Keratinocyte (primary cell): ENCODE data around the gene DBNDD2. TPM values are rescaled to one million over a fixed set of nuclear protein-coding genes. Genes with fewer than 3 reads are reported as not detected.

Source experiments
- DNase-seq: peaks from one replicate; pipeline ENCODE4 v3.0.0-alpha.2; 2011; ENCODE audit warnings: low read depth, missing footprints, low spot score
- FAIRE-seq: peaks from 2 replicates; lab custom pipeline; 2011; peaks lifted over from hg19 to GRCh38; lab: Jason Lieb, UNC
- H2AFZ ChIP-seq: 2 replicates; pipeline ENCODE4 v1.6.0; 2012; ENCODE audit warnings: low read length, control low read depth, inconsistent platforms; ENCODE audit not compliant: control insufficient read depth
- H3K27ac ChIP-seq: 2 replicates; pipeline ENCODE4 v1.5.1; 2011; ENCODE audit warnings: low read length; ENCODE audit not compliant: control insufficient read depth, insufficient read depth
- H3K27me3 ChIP-seq: 3 replicates; pipeline ENCODE4 v1.6.0; 2011; ENCODE audit warnings: low read length; ENCODE audit not compliant: control insufficient read depth, insufficient read depth; ENCODE audit errors: extremely low read depth
- H3K36me3 ChIP-seq, 2 experiments: 2 replicates in 1 of 2; 3 replicates in 1 of 2; pipeline ENCODE4 v1.5.1; 2011; ENCODE audit warnings: low read length in 2 of 2, mild to moderate bottlenecking in 1 of 2; ENCODE audit not compliant: control insufficient read depth in 2 of 2, insufficient read depth in 2 of 2; ENCODE audit errors: extremely low read depth in 1 of 2
- H3K4me1 ChIP-seq: 3 replicates; pipeline ENCODE4 v1.5.1; 2011; ENCODE audit warnings: low read length; ENCODE audit not compliant: control insufficient read depth, insufficient read depth; ENCODE audit errors: extremely low read depth
- H3K4me2 ChIP-seq: 3 replicates; pipeline ENCODE4 v1.6.0; 2011; ENCODE audit warnings: low read depth, low read length; ENCODE audit not compliant: control insufficient read depth, insufficient read depth; ENCODE audit errors: extremely low read depth
- H3K4me3 ChIP-seq, 3 experiments: fragments of 200-600 bp in 1 of 3; sonication (generic) in 1 of 3; 2 replicates in 2 of 3; 3 replicates in 1 of 3; pipeline ENCODE4 v1.5.1; 2011 to 2016; ENCODE audit warnings: low read length in 3 of 3, mild to moderate bottlenecking in 3 of 3, control low read depth in 2 of 3, inconsistent platforms in 1 of 3, low read depth in 1 of 3, mixed read lengths in 1 of 3, mixed run types in 1 of 3, moderate library complexity in 1 of 3; ENCODE audit not compliant: control insufficient read depth in 2 of 3, insufficient read depth in 2 of 3; ENCODE audit errors: extremely low read depth in 1 of 3
- H3K79me2 ChIP-seq: 2 replicates; pipeline ENCODE4 v1.6.0; 2012; ENCODE audit warnings: low read length; ENCODE audit not compliant: control insufficient read depth, insufficient read depth
- H3K9ac ChIP-seq: 3 replicates; pipeline ENCODE4 v1.6.0; 2011; ENCODE audit warnings: low read length; ENCODE audit not compliant: control insufficient read depth, insufficient read depth; ENCODE audit errors: extremely low read depth
- H3K9me1 ChIP-seq: 3 replicates; pipeline ENCODE4 v1.6.0; 2011; ENCODE audit warnings: low read length; ENCODE audit not compliant: control insufficient read depth, insufficient read depth; ENCODE audit errors: extremely low read depth
- H3K9me3 ChIP-seq: 2 replicates; pipeline ENCODE4 v1.5.1; 2012; ENCODE audit warnings: low read depth, low read length; ENCODE audit not compliant: control insufficient read depth
- H4K20me1 ChIP-seq: 3 replicates; pipeline ENCODE4 v1.6.0; 2011; ENCODE audit warnings: low read length; ENCODE audit not compliant: control insufficient read depth, insufficient read depth; ENCODE audit errors: extremely low read depth
- EZH2 ChIP-seq: IDR thresholded peaks from one replicate; pipeline ENCODE4 v1.6.1; 2012; ENCODE audit warnings: inconsistent platforms, mild to moderate bottlenecking, low read length, moderate library complexity
- dilution Hi-C: fragments of 300-500 bp; cut with MboI; formaldehyde crosslinking; loops from one replicate; pipeline ENCODE4 v1.7.0; 2020; ENCODE audit warnings: low sequenced_read_pairs; ENCODE audit not compliant: extremely low pct_ligation_motif_present
- polyA plus RNA-seq, 5 experiments: library from polyadenylated mRNA; depleted of rRNA in 3 of 5; stranded (reverse) in 3 of 5; stranded (forward) in 1 of 5; unstranded in 1 of 5; fragments of >200 nt; gene quantifications; 1 replicate in 1 of 5; 2 replicates in 3 of 5; 3 replicates in 1 of 5; pipeline versions ENCODE4 v1.2.1 to v1.2.3, GENCODE V29; 2011 to 2012; ENCODE audit warnings: missing spikeins in 2 of 5, low read depth in 1 of 5, low replicate concordance in 1 of 5
- TF ChIP-seq, protein P1 (sequence below), 3 experiments: IDR thresholded peaks in 1 of 3; conservative IDR thresholded peaks in 1 of 3; optimal IDR thresholded peaks in 1 of 3; 2 replicates in 2 of 3; 3 replicates in 1 of 3; pipeline versions ENCODE3 to v1.5.1; 2011; ENCODE audit warnings: low read length in 3 of 3, mild to moderate bottlenecking in 3 of 3, moderate library complexity in 2 of 3, control low read depth in 1 of 3, inconsistent platforms in 1 of 3; ENCODE audit not compliant: insufficient read depth in 2 of 3; ENCODE audit errors: extremely low read depth in 1 of 3

Gene DBNDD2
- polyA plus RNA-seq, 1 donor (not counting 4 experiments of a cell fraction or from before 2014, with no cell fraction given), result 37.4 TPM

- H2AFZ ChIP-seq, result no peak overlapping the region
- no peaks in the 10 kb centered on the region for H3K9me1 ChIP-seq
- TF ChIP-seq EZH2, result no peak
- TF ChIP-seq, protein P1, sequence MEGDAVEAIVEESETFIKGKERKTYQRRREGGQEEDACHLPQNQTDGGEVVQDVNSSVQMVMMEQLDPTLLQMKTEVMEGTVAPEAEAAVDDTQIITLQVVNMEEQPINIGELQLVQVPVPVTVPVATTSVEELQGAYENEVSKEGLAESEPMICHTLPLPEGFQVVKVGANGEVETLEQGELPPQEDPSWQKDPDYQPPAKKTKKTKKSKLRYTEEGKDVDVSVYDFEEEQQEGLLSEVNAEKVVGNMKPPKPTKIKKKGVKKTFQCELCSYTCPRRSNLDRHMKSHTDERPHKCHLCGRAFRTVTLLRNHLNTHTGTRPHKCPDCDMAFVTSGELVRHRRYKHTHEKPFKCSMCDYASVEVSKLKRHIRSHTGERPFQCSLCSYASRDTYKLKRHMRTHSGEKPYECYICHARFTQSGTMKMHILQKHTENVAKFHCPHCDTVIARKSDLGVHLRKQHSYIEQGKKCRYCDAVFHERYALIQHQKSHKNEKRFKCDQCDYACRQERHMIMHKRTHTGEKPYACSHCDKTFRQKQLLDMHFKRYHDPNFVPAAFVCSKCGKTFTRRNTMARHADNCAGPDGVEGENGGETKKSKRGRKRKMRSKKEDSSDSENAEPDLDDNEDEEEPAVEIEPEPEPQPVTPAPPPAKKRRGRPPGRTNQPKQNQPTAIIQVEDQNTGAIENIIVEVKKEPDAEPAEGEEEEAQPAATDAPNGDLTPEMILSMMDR (optimal IDR thresholded peaks at IDR 0.05 in 1 of 3, IDR thresholded peaks at IDR 0.05 in 1 of 3, conservative IDR thresholded peaks at IDR 0.05 in 1 of 3; ENCODE audit: extremely low read depth in 1 of 3, insufficient read depth in 2 of 3, low read length in 3 of 3), result no peak
- no peak overlapping the region for H3K4me2 ChIP-seq
- FAIRE-seq, result no peak
- H3K79me2 ChIP-seq, result no peaks in the 10 kb centered on the region
- no peaks in the 10 kb centered on the region for H3K27me3 ChIP-seq
- peaks cover 4% of the 10 kb centered on the region for H3K4me1 ChIP-seq
- H3K36me3 ChIP-seq, result no peaks in the 10 kb centered on the region
- dilution Hi-C loops, result no loop called here
- no peak for DNase-seq
- no peak overlapping the region for H3K27ac ChIP-seq
- no peaks in the 10 kb centered on the region for H4K20me1 ChIP-seq
- H3K4me3 ChIP-seq, result no peak overlapping the region
- no peak overlapping the region for H3K9ac ChIP-seq
- no peaks in the 10 kb centered on the region for H3K9me3 ChIP-seq
Measured at GRCh38 chr20:45433976-45434375, 25.9 kb downstream of the DBNDD2 start.

DNA sequence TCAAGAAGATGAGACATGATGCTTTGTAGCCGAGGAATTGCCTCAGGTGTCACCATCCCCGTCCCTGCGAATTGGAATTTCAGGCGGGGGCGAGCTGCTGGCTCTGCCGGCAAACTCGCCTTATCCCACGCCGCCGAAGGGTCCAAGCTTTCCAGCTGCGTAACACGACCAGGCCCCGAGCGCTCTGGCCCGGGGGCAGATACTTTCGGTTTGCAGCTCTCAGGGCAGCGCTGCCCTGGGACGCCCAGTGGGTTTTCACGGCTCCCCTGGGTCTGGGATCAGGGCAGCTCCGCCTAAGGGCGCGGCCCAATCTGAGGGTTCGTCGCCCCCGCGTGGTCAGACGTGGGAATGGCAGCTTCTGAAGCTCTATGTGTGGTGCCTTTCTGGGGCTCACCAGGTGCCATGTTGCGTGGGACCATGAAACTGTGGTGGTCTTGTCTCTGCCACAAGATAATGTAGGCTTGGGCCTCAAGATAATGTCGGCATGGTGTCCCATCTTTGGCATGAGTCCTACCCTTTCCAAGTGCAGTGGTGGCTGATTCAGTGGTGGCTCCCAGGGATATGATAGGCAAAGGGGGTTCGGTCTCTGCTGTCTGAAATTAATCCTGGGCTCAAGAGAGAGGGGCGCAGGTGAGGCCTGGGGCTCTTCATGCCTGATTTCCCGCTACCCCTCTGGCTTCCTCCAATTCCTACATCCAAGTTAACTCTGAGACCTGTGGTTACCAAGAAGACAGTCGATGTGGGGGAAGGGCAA, 28.8 kb downstream of the DBNDD2 start:
- dilution Hi-C loops, result no loop called here
- H3K4me2 ChIP-seq, result peak overlapping the region; percentile 78
- no peaks in the 10 kb centered on the region for H3K27me3 ChIP-seq
- H3K9ac ChIP-seq, result peak overlapping the region; percentile 78
- peak overlapping the region; percentile 38 to 84 (median 82) for H3K4me3 ChIP-seq
- H3K9me1 ChIP-seq, result no peaks in the 10 kb centered on the region
- no peak overlapping the region for H3K27ac ChIP-seq
- FAIRE-seq (no peak), DNase-seq (no peak)
- no peaks in the 10 kb centered on the region for H3K79me2 ChIP-seq
- H4K20me1 ChIP-seq, result no peaks in the 10 kb centered on the region
- no peaks in the 10 kb centered on the region for H3K9me3 ChIP-seq
- H2AFZ ChIP-seq, result peak overlapping the region; percentile 91
- H3K4me1 ChIP-seq, result peaks cover 4% of the 10 kb centered on the region
- no peak for TF ChIP-seq EZH2
- TF ChIP-seq, protein P1 (optimal IDR thresholded peaks at IDR 0.05 in 1 of 3, IDR thresholded peaks at IDR 0.05 in 1 of 3, conservative IDR thresholded peaks at IDR 0.05 in 1 of 3; ENCODE audit: extremely low read depth in 1 of 3, insufficient read depth in 2 of 3, low read length in 3 of 3), result peak; percentile 93 to 97 (median 96)
- no peaks in the 10 kb centered on the region for H3K36me3 ChIP-seq
